SK-N-SH treated with all-trans-retinoic acid at 6 μM for 48 hours (cell line): ENCODE results near the gene CUBN.

ENCODE experiments used
- CSDC2 ChIP-seq: fragments of 250-450 bp; sonication (Bioruptor Pico); IDR thresholded peaks from 2 replicates; pipeline ENCODE4 v1.5.0; 2020; ENCODE audit warnings: mild to moderate bottlenecking, moderate library complexity
- ESRRG ChIP-seq: fragments of 250-450 bp; sonication (Bioruptor Pico); IDR thresholded peaks from 2 replicates; pipeline ENCODE4 v1.6.1; 2021; ENCODE audit warnings: mild to moderate bottlenecking
- ISL1 ChIP-seq: fragments of 250-450 bp; sonication (Bioruptor Pico); IDR thresholded peaks from 2 replicates; pipeline ENCODE4 v2.1.2; 2022; ENCODE audit warnings: mild to moderate bottlenecking, moderate library complexity
- RARB ChIP-seq: fragments of 250-450 bp; sonication (Bioruptor Pico); IDR thresholded peaks from 2 replicates; pipeline ENCODE4 v1.8.0; 2021; ENCODE audit warnings: mild to moderate bottlenecking, moderate library complexity
- TOX ChIP-seq: fragments of 250-450 bp; sonication (Bioruptor Pico); IDR thresholded peaks from 2 replicates; pipeline ENCODE4 v1.8.0; 2021; ENCODE audit warnings: mild to moderate bottlenecking, moderate library complexity, borderline replicate concordance
- ZC3H10 ChIP-seq: fragments of 250-450 bp; sonication (Bioruptor Pico); IDR thresholded peaks from 2 replicates; pipeline ENCODE4 v1.5.1; 2021; ENCODE audit warnings: mild to moderate bottlenecking, moderate library complexity
- ZFP3 ChIP-seq: fragments of 250-450 bp; sonication (Bioruptor Pico); IDR thresholded peaks from 2 replicates; pipeline ENCODE4 v1.5.0; 2020; ENCODE audit warnings: mild to moderate bottlenecking, moderate library complexity
- ZFP30 ChIP-seq: fragments of 450-650 bp; formaldehyde crosslinking; IDR thresholded peaks from 2 replicates; pipeline ENCODE4 v1.5.0; 2022; ENCODE audit warnings: mild to moderate bottlenecking, moderate library complexity
- TF ChIP-seq, protein P1 (sequence below): fragments of 250-450 bp; sonication (Bioruptor Pico); IDR thresholded peaks from 2 replicates; pipeline ENCODE4 v1.8.0; 2020; ENCODE audit warnings: mild to moderate bottlenecking, moderate library complexity, borderline replicate concordance

DNA sequence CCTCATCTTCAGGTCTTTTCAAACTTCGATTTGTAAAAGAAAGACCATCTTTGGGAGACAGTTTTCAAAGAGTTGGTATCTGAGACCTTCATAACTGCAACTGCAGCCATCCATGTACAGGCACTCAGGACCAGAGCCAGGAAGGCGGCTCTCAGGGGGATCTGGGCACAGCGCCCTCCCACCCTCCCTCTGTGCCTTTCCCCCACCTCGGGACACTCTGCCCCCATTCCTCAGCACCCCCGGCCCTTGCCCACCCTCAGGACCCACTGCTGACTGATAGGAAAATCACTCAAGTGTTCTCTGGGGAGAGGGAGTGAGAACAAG is 143.6 kb downstream of the CUBN start:
- no peak for TF ChIP-seq ZC3H10 (CRISPR knock-in tag)
- TF ChIP-seq ESRRG (CRISPR knock-in tag) = no peak
- TF ChIP-seq CSDC2 (CRISPR knock-in tag) = no peak
- no peak for TF ChIP-seq TOX
- TF ChIP-seq ZFP30 (CRISPR knock-in tag) = no peak
- no peak for TF ChIP-seq ZFP3 (CRISPR knock-in tag)
- TF ChIP-seq RARB (CRISPR knock-in tag) = no peak
- TF ChIP-seq, protein P1, sequence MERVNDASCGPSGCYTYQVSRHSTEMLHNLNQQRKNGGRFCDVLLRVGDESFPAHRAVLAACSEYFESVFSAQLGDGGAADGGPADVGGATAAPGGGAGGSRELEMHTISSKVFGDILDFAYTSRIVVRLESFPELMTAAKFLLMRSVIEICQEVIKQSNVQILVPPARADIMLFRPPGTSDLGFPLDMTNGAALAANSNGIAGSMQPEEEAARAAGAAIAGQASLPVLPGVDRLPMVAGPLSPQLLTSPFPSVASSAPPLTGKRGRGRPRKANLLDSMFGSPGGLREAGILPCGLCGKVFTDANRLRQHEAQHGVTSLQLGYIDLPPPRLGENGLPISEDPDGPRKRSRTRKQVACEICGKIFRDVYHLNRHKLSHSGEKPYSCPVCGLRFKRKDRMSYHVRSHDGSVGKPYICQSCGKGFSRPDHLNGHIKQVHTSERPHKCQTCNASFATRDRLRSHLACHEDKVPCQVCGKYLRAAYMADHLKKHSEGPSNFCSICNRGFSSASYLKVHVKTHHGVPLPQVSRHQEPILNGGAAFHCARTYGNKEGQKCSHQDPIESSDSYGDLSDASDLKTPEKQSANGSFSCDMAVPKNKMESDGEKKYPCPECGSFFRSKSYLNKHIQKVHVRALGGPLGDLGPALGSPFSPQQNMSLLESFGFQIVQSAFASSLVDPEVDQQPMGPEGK = no peak
- no peak for TF ChIP-seq ISL1 (CRISPR knock-in tag)
